Osteocyte (in vitro differentiated cells): ENCODE data around the gene KRTAP4-7. TPM values are rescaled to one million over a fixed set of nuclear protein-coding genes. Genes with fewer than 3 reads are reported as not detected.
"Not testable (repeated sequence)": the region's sequence is repeated elsewhere in the genome, so short reads cannot be mapped to it uniquely, and the experiment has no call there.

Experiments
- DNase-seq: peaks from one replicate; pipeline ENCODE4 v3.0.0; 2021; ENCODE audit warnings: mixed read lengths; ENCODE audit not compliant: unreplicated experiment; ENCODE audit errors: extremely low spot score
- H3K27ac Mint-ChIP-seq: one replicate; pipeline ENCODE4 v1.8.0; 2021; ENCODE audit warnings: mild to moderate bottlenecking, mixed read lengths; ENCODE audit not compliant: unreplicated experiment
- H3K27me3 Mint-ChIP-seq: one replicate; pipeline ENCODE4 v1.8.0; 2021; ENCODE audit warnings: mixed read lengths; ENCODE audit not compliant: unreplicated experiment
- H3K36me3 Mint-ChIP-seq: one replicate; pipeline ENCODE4 v1.8.0; 2021; ENCODE audit warnings: mixed read lengths; ENCODE audit not compliant: unreplicated experiment
- H3K4me1 Mint-ChIP-seq: one replicate; pipeline ENCODE4 v1.8.0; 2021; ENCODE audit warnings: mixed read lengths; ENCODE audit not compliant: unreplicated experiment
- H3K4me3 Mint-ChIP-seq: one replicate; pipeline ENCODE4 v1.8.0; 2021; ENCODE audit warnings: mild to moderate bottlenecking, moderate library complexity, mixed read lengths; ENCODE audit not compliant: unreplicated experiment
- H3K9me3 Mint-ChIP-seq: one replicate; pipeline ENCODE4 v1.8.0; 2021; ENCODE audit warnings: mixed read lengths; ENCODE audit not compliant: unreplicated experiment
- CTCF ChIP-seq: fragments of 200-600 bp; sonication (generic); IDR thresholded peaks from 2 replicates; pipeline ENCODE4 v1.5.0; 2021; ENCODE audit warnings: antibody characterized with exemption, mild to moderate bottlenecking, moderate library complexity
- total RNA-seq: library from RNA; stranded (reverse); gene quantifications from 2 replicates; pipeline ENCODE4 v1.2.1, GENCODE V29; 2021

The KRTAP4-7 gene
- total RNA-seq, 1 donor from 2014 or later, result not detected

- no peaks in the 10 kb centered on the region for H3K27me3 Mint-ChIP-seq
- H3K36me3 Mint-ChIP-seq, result no peaks in the 10 kb centered on the region
- no peak for DNase-seq
- H3K4me3 Mint-ChIP-seq, result no peak overlapping the region
- no peak overlapping the region for H3K27ac Mint-ChIP-seq
- H3K9me3 Mint-ChIP-seq, result no peaks in the 10 kb centered on the region
- no peak for TF ChIP-seq CTCF
- peaks cover 35% of the 10 kb centered on the region for H3K4me1 Mint-ChIP-seq
Observed at GRCh38 chr17:41096055-41096454, 12.1 kb downstream of the KRTAP4-7 start.

- peak within 1 kb of the TSS; percentile 73 for H3K27ac Mint-ChIP-seq
Observed at GRCh38 chr17:41098042-41098441, 14.1 kb downstream of the KRTAP4-7 start, which contains the start of gene KRTAP4-8. KRTAP4-8 (minus strand) TSS chr17:41098142; CDS start chr17:41098084, 58 bp downstream.

GRCh38 chr17:41098481-41098880, 14.5 kb downstream of the KRTAP4-7 start:
- H3K27me3 Mint-ChIP-seq, result no peaks in the 10 kb centered on the region
- no peak for TF ChIP-seq CTCF
- no peak for DNase-seq
- no peaks in the 10 kb centered on the region for H3K9me3 Mint-ChIP-seq
- peaks cover 40% of the 10 kb centered on the region for H3K4me1 Mint-ChIP-seq
- H3K36me3 Mint-ChIP-seq, result no peaks in the 10 kb centered on the region
- peak overlapping the region; percentile 73 for H3K27ac Mint-ChIP-seq
- H3K4me3 Mint-ChIP-seq, result no peak overlapping the region

More at GRCh38 chr17:41098042-41098441, 14.1 kb downstream of the KRTAP4-7 start, which contains the start of gene KRTAP4-8:
- TF ChIP-seq CTCF, result no peak
- Mint-ChIP-seq H3K4me1 (peaks cover 36% of the 10 kb centered on the region), H3K4me3 (no peak within 1 kb of the TSS), H3K36me3 (no peaks in the 10 kb centered on the region), H3K9me3 (no peaks in the 10 kb centered on the region), H3K27me3 (no peaks in the 10 kb centered on the region)
- DNase-seq, result no peak

- H3K9me3 Mint-ChIP-seq, H3K4me3 Mint-ChIP-seq, DNase-seq, H3K36me3 Mint-ChIP-seq, H3K27me3 Mint-ChIP-seq: not testable (repeated sequence)
- Mint-ChIP-seq H3K4me1 (peaks cover 53% of the 10 kb centered on the region), H3K27ac (peak overlapping the region; percentile 79)
Observed at GRCh38 chr17:41099682-41100480, 15.9 kb downstream of the KRTAP4-7 start.

GRCh38 chr17:41101586-41102259, 17.8 kb downstream of the KRTAP4-7 start, which contains the start of gene KRTAP4-16:
KRTAP4-16 (minus strand) TSS chr17:41102209; CDS start chr17:41102209, 0 bp downstream.
- Mint-ChIP-seq H3K4me3 (no peak within 1 kb of the TSS), H3K27me3 (no peaks in the 10 kb centered on the region), H3K9me3 (no peaks in the 10 kb centered on the region), H3K27ac (no peak within 1 kb of the TSS), H3K4me1 (peaks cover 57% of the 10 kb centered on the region), H3K36me3 (no peaks in the 10 kb centered on the region)
- DNase-seq, result no peak
- TF ChIP-seq CTCF, result no peak
